Suppressor macrophage treated with lipopolysaccharide for 4 hours (primary cell): ENCODE data around the gene CTNND2.
"Not testable (repeated sequence)": the region's sequence is repeated elsewhere in the genome, so short reads cannot be mapped to it uniquely, and the experiment has no call there.

ENCODE experiments used
- DNase-seq: peaks from one replicate; pipeline ENCODE4 v3.0.0-alpha.2; 2020

The CTNND2 gene

DNA sequence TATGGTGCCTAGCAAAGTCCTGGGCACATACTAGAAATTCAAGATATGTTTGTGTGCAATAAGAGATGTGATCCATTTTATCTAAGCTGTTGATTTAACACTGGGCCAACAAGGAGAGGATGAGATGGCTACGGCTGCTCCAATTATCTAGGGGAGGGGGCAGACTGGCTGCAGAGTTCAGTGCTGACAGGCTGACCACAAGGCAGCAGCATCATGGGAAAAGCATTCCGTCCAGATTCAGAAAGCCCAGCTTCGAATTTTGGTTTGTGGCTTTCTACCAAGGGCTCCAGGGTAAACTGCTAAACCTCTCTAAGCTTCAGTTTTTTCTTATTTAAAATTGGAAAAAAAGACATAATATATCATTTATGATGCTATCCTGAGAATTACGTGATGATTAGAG lies 758.1 kb downstream of the CTNND2 start:
- DNase-seq: no peak

DNA sequence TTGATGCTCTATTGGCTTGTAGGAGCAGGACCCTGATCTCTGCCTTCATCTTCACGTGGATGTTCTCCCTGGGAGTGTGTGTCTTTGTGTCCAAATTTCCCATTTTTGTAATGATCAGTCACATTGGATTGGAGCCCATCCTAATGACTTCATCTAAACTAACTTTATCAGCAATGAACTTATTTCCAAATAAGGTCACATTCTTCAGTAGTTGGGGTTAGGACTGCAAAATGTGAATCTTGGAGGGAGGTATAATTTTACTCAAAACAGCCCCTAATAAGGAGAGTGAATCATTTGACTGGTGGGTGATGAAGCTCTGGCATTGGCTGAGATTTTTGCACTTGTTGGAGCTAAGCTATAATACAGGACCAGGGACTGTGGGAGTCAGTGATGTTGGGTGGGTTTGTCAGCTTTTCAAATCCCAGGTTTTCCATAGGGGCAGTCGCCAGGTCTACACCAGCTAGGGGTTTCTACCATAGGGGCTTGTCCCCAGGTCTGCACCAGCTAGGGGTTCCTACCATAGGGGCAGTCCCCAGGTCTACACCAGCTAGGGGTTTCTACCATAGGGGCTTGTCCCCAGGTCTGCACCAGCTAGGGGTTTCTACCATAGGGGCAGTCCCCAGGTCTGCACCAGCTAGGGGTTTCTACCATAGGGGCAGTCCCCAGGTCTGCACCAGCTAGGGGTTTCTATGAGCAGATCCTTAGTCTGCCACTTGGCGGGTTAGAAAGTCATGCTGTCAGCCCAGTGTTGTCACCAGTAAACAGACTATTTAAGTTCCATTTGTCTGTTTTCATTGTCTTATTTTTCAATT lies 760.6 kb downstream of the CTNND2 start:
- no peak for DNase-seq

DNA sequence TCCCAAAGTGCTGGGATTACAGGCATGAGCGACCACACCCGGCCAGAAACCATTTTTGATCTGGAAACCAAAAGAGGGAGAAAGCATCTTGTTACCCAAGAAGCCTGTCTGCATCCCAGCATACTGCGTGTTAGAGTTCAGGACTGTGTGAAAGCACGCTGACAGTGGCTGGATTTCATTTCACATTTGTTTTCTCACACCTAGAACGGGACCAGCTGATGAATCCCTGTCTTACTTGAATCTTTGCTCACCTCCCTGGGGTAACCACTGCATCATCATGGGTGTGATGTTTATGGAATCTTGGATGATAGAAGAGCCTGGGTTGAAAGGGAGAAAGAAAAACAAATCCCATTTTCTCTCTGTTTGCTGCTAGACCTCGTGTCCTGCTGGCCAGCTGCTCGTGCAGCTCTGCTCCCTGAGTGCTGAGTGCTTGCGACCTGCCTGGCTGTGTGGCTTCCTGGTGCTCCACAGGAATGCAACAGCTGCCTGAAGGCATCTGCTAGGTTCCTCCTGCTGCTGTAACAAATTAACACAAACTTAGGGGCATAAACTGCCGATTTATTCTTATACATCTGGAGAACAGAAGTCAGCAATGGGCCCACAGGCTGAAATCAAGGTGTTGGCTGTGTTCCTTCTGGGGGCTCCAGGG lies 764.9 kb downstream of the CTNND2 start:
- DNase-seq: no peak

DNA sequence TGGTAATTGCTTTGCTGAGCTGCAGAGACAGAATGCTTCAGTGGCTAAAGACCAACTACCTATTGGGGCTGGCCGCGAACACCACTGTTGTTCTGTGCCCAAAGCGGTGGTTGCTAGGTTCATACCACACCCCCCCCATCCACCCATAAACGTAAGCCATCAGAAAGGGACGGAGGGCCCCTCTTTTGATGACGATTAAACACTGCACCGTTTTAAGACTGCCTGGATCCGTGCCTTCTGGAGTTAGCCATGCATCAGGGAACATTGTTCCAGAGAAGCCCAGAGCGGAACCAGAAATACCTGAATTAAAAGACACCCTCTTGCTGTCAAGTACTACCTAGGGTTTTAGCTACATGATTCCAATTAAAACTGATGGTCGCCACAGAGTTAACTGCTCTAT lies 774.1 kb downstream of the CTNND2 start:
- DNase-seq: no peak

DNA sequence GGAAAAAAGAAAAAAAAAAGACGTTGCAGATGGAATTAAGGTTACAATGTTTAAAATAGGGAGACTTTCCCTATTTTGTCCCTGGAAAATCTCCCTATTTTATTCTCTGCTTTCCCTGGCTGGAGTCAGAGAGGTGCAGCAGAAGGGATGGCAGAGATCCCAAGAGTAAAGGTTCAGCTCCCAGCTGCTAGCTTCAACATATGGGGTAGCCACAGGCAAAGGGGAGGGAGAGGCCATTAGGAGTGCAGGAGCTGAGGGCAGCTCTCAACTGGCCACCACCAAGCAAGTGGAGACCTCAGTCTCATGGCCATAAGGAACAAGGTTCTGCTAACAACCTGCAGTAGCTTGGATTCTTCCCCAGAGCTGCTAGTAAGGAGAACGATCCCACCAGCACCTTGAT lies 776.2 kb downstream of the CTNND2 start:
- DNase-seq: no peak

DNA sequence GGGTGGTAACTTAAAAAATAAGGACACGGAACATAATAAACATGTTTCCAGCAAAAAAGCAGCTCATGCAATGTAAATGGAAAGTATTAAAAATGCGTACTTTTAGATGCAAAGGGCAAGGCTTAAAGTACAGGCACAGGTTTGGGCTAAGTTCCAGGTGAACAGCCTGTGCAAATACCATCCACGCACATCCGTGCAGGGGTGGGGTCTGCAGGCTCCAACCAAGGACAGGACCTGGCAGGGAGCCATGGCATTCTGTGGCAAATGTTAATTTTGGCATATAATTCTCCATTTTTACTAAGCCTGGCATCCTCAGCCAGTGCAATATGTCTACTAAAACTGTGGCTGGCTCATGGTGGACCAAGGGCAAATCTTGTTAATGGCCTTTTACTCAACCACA lies 777.4 kb downstream of the CTNND2 start:
- no peak for DNase-seq

DNA sequence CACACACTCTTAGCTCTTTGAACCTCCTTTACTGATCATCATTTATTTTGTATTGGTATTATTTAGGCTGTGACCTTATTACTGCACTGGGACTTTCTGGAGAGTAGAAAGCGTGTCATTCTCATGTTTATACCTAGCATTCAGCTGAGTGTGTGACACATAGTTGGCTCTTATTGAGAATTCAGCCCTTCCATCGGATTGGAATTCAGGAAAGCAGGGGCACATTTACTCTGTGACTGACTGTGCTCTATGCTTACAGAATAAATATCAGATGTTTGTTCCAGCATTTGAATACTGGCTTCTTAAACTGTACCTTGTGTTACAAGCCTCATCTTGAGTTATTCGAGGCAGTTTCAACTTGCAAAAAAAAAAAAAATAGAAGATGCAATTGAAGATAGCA lies 782.4 kb downstream of the CTNND2 start:
- no peak for DNase-seq

DNA sequence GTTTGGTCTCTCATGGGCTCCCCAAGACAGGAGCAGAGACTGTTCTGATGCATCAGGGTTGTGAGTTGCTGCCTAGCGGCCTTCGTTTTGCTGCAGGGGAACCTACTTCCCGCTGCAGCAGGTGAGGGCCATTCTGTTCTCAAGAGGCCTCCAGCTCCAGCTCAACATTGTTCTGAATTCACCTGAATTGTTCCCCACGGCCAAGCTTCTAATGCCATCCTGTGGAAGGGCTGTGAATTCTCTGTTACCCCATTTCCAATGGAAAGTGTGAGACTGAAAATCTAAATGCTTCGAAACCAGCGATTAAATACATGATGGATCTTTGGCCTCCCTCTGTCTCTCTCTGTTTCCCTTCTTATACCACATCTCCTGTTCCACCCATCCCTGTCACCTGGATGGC lies 794.1 kb downstream of the CTNND2 start:
- no peak for DNase-seq

DNA sequence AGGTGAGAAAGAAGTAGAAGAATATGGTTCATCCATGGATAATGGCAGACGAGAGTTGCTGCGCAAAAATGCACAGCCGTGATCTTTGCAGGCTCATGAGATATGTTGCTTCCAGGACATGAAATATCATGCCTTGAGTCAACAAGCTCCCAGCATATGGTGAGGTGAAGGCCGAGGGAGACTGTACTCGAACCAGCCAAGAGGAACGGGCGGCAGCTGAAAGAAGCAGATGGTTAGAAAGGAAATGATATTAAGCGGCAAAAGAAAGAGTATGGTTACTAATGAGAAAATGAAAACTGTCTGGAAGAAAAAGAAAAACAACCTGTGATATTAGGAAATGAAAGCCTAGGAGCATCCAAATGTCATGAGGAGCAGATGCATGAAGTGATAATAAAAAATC lies 798.5 kb downstream of the CTNND2 start:
- DNase-seq: no peak

DNA sequence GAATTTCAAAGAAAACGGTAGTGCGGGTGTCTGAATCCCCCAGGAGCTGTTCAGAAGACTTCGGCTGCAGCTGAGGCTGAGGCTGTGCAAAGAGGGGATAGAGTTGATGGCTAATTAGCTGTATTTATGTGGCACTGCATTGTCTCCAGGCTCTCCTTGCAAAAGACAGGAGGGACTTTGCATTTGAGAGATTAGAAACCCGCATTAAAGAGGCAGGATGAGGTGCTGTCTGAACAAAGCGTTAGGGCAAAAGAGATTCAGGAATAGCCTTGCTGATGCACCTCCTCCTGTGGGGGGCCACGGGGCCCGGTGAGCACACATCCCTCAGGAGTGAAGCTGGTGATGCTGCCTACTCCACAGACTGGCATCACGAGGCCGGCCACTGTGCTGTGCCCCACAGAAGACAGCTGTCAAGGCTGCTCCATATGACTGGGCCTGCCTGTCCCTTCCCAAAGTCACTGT lies 799.6 kb downstream of the CTNND2 start:
- no peak for DNase-seq

DNA sequence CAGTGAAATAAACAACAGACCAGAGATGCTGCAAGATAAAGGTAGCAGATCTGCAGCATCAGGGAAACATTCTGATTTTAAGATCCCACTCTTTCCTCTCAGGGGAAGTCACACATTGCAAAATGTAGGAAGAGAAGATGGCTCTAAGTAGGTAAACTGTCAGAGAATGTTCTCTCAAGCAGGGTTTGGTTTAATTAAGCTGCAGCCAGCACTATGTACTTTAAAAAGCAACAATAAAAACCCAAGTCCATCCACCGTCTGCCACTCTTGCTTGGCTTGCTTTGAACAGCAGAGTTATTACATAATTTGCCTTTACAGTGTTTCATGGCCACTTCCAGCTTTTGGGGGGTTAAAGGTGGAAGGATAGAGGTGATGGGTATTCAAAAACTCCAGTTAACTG lies 800.0 kb downstream of the CTNND2 start:
- no peak for DNase-seq

DNA sequence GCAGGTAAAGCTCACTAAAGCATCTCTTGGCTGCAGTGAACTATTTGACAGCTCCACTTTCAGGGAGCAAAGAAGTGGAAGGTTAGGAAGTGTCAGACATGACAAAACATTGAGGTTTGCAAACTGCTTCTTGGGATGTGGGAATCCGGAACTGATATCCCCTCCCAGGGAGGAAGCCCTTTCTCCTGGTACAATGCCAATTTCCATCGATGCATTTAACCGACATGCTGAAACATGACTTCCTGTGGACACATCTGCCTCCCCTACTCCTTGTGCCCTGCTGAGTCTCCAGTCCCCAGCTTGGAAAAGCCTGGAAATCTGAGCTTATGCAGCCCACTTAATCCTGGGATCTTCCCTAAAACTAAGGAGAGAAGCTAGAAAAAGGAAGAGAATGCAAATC lies 820.1 kb downstream of the CTNND2 start:
- DNase-seq: no peak

DNA sequence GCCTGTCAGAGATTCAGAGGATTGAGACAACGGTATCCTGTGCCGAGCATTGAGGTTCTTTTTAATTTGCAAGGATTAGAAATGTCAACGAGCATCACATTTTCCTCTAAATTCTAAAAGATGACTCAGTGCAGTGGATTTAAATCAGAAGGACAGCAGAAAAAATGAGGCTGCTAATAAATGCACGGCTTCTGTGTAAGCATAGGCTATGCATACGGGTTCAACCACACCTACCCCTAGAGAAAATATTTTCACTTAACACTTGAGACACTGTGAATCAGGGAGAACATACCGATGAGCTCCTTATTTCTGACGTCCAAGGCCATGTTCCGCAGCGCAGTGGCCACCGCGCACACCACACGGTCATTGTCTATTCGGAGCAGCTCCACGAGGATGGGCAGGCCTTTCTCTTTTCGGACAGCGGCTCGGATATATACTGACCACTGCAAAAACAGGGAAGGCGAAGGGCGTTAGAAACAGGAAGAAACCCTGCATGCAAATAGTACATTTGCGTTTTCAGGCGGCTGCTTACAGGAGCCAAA lies 821.8 kb downstream of the CTNND2 start:
- DNase-seq: no peak

DNA sequence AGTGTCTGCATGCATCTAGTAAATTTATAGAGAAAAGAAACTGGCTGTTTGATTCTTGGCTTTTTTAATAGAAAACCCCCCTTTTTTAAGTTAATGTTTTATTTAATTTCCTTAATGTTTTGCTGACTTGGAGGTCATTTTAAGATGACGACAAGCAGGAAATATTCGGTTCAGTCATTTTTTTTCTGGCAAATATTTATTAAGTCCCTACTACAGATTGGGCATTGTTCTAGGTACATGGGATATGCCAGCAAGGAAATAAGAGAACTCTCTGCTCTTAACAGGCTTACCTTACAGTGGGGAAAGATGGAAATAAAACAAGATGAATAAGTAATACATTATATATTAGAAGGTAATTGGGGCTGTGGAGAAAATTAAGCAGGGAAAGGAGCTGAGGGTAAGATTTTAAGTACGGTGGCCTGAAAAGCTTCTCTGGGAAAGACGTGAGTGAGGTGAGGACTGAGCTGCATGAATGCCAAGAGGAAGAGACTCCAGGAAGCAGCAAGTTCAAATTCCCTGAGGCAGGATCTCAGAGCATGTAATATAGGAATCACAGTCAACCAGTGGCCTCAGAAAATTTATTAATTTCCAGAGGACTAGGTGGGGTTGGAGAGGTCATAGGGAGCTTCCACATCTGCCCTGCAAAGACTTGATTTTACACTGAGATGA lies 827.2 kb downstream of the CTNND2 start:
- no peak for DNase-seq

DNA sequence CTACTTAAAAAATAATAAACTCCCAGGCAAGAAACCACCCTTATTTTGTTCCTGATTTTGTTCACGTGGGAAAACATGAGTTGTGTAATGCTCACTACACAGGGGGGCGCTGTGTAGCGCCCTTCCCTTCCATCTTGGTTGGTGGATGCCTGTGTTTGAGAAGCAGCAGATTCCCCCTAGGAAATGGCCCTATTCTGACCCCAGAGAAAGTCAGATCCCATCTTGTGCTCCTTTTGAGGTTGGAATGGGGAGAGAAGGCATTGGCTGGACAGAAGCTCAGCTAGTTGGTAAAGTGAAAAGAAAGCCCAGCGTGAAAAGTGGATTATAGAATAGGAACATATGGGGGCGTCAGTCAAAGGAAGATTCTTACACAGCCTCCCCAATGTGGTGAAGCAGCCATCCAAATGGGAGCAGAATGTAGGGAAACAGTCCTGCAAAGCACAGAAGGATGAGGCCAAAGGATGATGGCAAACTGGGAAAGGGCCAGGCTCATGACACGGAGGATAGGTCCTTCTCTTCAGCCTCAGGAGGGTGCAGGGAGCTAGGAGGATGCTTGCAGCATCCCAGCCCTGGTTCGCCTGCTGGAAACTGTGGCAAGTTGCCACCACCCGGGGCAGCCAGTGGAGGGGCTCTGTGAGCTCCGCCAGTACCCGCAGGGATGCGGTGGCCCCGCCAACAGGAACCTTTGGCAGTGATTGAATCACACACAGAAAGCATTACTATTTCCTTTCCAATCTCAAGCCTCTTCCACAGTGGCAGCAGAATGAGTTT lies 829.0 kb downstream of the CTNND2 start:
- DNase-seq: no peak

DNA sequence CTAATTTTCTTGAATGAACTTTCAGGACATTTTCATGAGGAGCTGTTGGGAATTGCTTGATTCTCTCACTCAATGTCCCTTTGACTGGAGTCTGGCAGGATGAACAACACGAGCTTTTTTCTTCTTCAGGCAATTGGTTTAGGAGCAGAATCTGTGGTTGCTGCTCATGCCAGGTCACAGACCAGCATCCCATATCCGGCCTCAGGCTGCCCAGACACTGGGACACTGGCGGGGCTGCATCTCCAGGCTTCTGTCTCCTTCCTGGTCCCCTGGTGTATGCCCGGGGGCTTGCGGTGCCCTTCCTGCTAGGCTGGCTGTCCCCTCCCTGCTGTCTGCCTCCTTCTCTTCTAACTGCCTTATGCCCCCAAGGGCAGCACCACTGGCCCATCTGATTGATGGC lies 831.7 kb downstream of the CTNND2 start:
- no peak for DNase-seq

DNA sequence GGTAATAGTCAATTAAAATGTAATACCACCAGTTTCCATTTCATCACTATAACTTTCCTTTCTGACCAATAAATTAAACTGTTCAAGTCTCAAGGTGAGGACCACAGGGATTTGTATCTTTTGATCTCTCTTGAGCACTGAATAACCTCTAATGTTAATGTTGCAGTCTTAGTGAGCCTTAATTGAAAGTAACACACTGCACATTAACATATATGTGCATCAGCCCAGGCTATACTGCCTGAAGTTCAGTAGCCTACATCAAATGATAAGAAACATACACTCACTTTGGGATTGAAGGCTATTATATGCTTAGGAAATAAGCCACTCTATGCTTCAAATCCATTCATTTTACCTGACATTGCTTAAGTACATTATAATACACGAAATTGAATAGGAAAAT lies 832.2 kb downstream of the CTNND2 start:
- no peak for DNase-seq

DNA sequence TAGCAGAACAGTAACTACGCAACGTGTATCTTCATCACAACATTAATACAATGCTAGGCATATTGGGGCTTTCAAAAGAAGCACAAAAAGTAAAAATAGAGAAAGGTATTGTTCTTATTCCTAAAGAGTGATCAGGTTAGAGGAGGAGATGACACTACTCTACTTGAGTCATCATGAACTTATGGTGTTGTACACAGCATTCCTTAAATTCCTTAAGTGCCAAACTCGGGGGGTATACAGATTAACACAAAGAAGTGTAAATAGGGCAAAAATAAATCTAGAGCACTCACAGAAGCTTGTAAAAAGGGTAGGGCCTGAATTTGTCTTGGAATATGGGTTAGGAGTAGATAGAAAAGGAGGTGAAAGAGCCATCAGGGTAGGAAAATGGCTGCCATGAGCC lies 835.2 kb downstream of the CTNND2 start:
- DNase-seq: no peak

DNA sequence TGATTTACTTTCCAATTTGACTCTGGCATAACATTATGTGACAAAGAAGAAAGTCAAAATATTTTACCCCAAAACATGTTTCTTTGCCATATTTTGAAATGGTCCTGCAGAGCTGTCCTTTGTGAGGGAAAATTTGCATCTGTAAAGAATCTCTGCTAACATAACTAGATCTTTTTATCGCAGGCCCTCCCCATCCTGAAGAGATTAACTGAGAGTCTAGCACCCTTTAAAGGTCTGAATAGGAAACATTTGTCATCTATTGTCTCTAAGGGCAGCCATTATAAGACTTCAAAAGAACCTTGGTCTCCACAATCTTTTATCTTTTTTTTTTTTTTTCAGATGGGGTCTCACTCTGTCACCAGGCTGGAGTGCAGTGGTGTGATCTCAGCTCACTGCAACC lies 838.5 kb downstream of the CTNND2 start:
- DNase-seq: not testable (repeated sequence)

DNA sequence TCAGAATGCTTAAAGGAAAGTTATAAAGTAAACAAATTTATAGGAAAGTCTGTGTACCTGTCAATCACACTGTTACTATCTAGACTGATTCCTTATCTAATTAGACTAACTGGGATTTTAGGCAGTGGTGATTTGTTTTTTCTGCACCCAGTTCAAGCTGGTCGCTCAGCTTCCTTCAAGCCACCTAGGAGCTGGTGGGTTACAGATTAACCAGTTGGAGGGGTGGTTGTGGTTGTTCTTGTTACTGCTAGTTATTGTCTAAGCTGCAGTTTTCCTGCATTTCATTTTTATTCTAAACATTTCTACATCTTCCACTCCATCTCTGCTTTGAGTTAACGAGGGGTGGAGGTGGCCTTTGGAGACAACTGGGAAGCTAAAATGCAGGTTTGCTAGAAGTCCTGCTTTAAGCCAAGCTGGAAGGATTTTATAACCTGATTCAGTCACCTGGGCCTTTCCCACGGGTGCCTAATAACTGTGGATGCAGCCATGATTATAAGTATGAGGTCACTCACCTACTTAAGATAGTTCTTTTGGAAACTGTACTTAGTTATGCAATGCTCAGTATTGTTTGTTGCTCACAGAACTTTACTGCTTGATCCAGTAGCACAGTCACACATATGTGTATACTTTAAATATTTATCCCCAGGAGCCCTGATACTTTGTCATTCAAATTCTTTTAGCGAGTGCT lies 839.3 kb downstream of the CTNND2 start:
- no peak for DNase-seq

DNA sequence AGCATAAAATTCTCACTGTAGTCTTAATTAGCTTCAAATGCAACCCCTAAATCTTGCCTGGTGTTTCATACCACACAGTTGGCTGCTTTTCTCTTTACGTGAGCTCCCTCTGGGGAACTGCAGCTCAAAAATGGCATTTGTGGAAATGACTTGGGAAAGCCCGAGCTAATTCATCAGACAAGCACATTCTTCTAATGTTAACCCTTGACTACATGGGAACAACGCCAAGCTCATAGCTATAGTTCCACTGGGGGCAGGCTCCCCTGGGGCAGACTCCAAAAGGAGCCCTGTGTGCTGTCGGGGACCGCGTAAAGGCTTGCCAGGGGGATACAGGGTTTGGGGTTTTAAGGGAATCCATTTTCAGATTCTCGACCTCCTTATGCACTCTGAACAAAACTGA lies 841.8 kb downstream of the CTNND2 start:
- no peak for DNase-seq

DNA sequence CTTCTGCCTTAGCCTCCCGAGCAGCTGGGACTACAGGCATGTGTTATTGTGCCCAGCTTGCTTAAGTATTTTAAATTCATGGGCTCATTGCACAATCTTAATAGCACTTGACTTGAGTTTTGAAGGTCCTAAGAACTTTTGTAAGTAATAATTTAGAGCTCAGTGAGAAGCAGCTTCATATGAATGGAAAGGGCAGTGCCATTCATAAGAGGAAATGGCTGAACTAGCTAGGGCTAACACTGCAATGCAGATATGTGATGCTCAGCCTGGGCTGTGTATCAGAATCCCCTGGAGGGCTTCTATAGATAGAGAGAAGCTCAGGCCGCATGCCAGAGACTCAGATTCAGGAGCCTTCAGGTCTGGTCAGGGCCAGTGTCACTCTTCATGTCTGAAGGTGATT lies 847.7 kb downstream of the CTNND2 start:
- no peak for DNase-seq
